A549 (cell line): ENCODE data around the gene ABHD12. TPM values are rescaled to one million over a fixed set of nuclear protein-coding genes. Genes with fewer than 3 reads are reported as not detected.
"Not testable (repeated sequence)": the region's sequence is repeated elsewhere in the genome, so short reads cannot be mapped to it uniquely, and the experiment has no call there.

Source experiments
- ATAC-seq, 2 experiments: fragments of 200-7000 bp in 1 of 2; fragments of >200 bp in 1 of 2; cut with Nextera tagmentation in 1 of 2; cut with Tn5 transposase in 1 of 2; 3 replicates each; pipeline versions ENCODE4 v1.8.0 to v1.9.1; 2018 to 2020; ENCODE audit warnings: mild to moderate bottlenecking in 1 of 2, moderate library complexity in 1 of 2
- CTCF ChIA-PET: fragments of 300-600 bp; sonication (Branson Sonifier 250); formaldehyde crosslinking; extraction: SDS; loops from one replicate; lab custom pipeline; 2021; ENCODE audit warnings: antibody characterized with exemption, inconsistent platforms; lab: Yijun Ruan, JAX
- POLR2A ChIA-PET: fragments of 350-600 bp; formaldehyde crosslinking; extraction: SDS; loops from one replicate; lab custom pipeline; 2021; ENCODE audit warnings: antibody characterized with exemption, inconsistent platforms; lab: Yijun Ruan, JAX
- DNase-seq, 2 experiments: peaks; one replicate each; pipeline versions ENCODE4 v3.0.0 to v3.0.0-alpha.2; 2011 to 2016; ENCODE audit warnings: low read depth in 1 of 2, low spot score in 1 of 2
- FAIRE-seq: peaks from 2 replicates; lab custom pipeline; 2011; peaks lifted over from hg19 to GRCh38; lab: Jason Lieb, UNC
- H3K27ac ChIP-seq, 2 experiments: fragments of >200 bp; sonication (Bioruptor Twin); formaldehyde crosslinking; 3 replicates each; pipeline ENCODE4 v1.5.1; 2016 to 2017
- H3K4me1 ChIP-seq: fragments of >200 bp; sonication (Bioruptor Twin); formaldehyde crosslinking; 3 replicates; pipeline ENCODE4 v1.6.1; 2016
- H3K4me2 ChIP-seq: fragments of >200 bp; sonication (Bioruptor Twin); formaldehyde crosslinking; 3 replicates; pipeline ENCODE4 v1.6.1; 2016
- H3K4me3 ChIP-seq: fragments of >200 bp; sonication (Bioruptor Twin); formaldehyde crosslinking; 3 replicates; pipeline ENCODE4 v1.5.1; 2016
- H3K9me3 ChIP-seq: fragments of >200 bp; sonication (Bioruptor Twin); formaldehyde crosslinking; 3 replicates; pipeline ENCODE4 v1.6.1; 2016
- ATOH8 ChIP-seq: fragments of 250-450 bp; sonication (Bioruptor Pico); IDR thresholded peaks from 2 replicates; pipeline ENCODE4 v1.5.0; 2020; ENCODE audit warnings: low read depth, mild to moderate bottlenecking, moderate library complexity
- BHLHE40 ChIP-seq: IDR thresholded peaks from 2 replicates; pipeline ENCODE4 v1.6.1; 2012; ENCODE audit warnings: low read depth, low read length, inconsistent platforms
- CEBPB ChIP-seq, 2 experiments: fragments of >200 bp in 1 of 2; sonication (Bioruptor Twin) in 1 of 2; formaldehyde crosslinking in 1 of 2; IDR thresholded peaks; 2 replicates each; pipeline ENCODE4 v1.6.1; 2012 to 2016
- GATA3 ChIP-seq: IDR thresholded peaks from 2 replicates; pipeline ENCODE4 v1.6.1; 2012; ENCODE audit warnings: borderline replicate concordance
- HOXA7 ChIP-seq: fragments of 250-450 bp; sonication (Bioruptor Pico); IDR thresholded peaks from 2 replicates; pipeline ENCODE4 v1.5.0; 2020; ENCODE audit warnings: mild to moderate bottlenecking, moderate library complexity
- HOXB13 ChIP-seq: fragments of 250-450 bp; sonication (Bioruptor Pico); IDR thresholded peaks from 2 replicates; pipeline ENCODE4 v1.5.0; 2020; ENCODE audit warnings: low read depth, mild to moderate bottlenecking, moderate library complexity
- MAFK ChIP-seq: fragments of 450-650 bp; IDR thresholded peaks from 2 replicates; pipeline ENCODE4 v1.6.1; 2014; ENCODE audit not compliant: partially characterized antibody
- PHF8 ChIP-seq: fragments of 200-600 bp; sonication (generic); IDR thresholded peaks from 2 replicates; pipeline ENCODE4 v1.6.1; 2016; ENCODE audit warnings: low read depth, mild to moderate bottlenecking, antibody characterized with exemption, moderate library complexity, borderline replicate concordance
- RAD21 ChIP-seq, 2 experiments: fragments of >200 bp in 1 of 2; sonication (Bioruptor Twin) in 1 of 2; formaldehyde crosslinking in 1 of 2; IDR thresholded peaks in 1 of 2; conservative IDR thresholded peaks in 1 of 2; 2 replicates in 1 of 2; 3 replicates in 1 of 2; pipeline ENCODE4 v1.6.1; 2012 to 2018; ENCODE audit warnings: inconsistent platforms in 1 of 2
- SMC3 ChIP-seq: fragments of >200 bp; sonication (Bioruptor Twin); formaldehyde crosslinking; IDR thresholded peaks from 3 replicates; pipeline ENCODE4 v1.6.1; 2018; ENCODE audit warnings: inconsistent platforms
- ZNF302 ChIP-seq: fragments of 250-450 bp; sonication (Bioruptor Pico); IDR thresholded peaks from 2 replicates; pipeline ENCODE4 v1.9.0; 2021; ENCODE audit warnings: inconsistent platforms, mild to moderate bottlenecking, moderate library complexity
- WGBS: methylation state at CpG from one replicate; pipeline ENCODE4 v1.1.6; 2017; ENCODE audit errors: missing lambda C conversion rate; 5-methylcytosine and 5-hydroxymethylcytosine counted together
- polyA plus RNA-seq, 4 experiments: library from polyadenylated mRNA; depleted of rRNA in 3 of 4; stranded (reverse); fragments of >200 nt; fragmentation: RNase III in 1 of 4; extraction: RNeasy Plus Mini Kit Qiagen cat#74134 plus additional on column Dnase treatment in 1 of 4; gene quantifications; 2 replicates in 3 of 4; 3 replicates in 1 of 4; pipeline ENCODE4 v1.2.3, GENCODE V29; 2011 to 2017
- TF ChIP-seq, protein P1 (sequence below): IDR thresholded peaks from 2 replicates; pipeline ENCODE4 v1.6.1; 2012; ENCODE audit warnings: low read depth, borderline replicate concordance
- TF ChIP-seq, protein P2 (sequence below): fragments of >200 bp; sonication (Bioruptor Twin); formaldehyde crosslinking; IDR thresholded peaks from 3 replicates; pipeline ENCODE4 v1.5.1; 2016

ABHD12 gene
- polyA plus RNA-seq, 2 of the 4 experiments (the other 2 are of a cell fraction), result 54.3 to 101 TPM

GRCh38 chr20:25338112-25339023 is 52.3 kb downstream of the ABHD12 start:
- WGBS, result 86% methylated on average over 11 of the region's 11 CpGs
- ChIA-PET CTCF (interaction anchor here (0.8 to 6.3 kb wide), 7 partner anchors 11 to 61 kb away, joined by 3 to 45 read pairs (median 8); no protein-coding TSS in a partner anchor), POLR2A (interaction anchor here (2.1 kb wide), 1 partner anchor 53 kb away, joined by 7 read pairs; the partner anchor contains the start of gene ABHD12)
- peak in 1 of 2 experiments; percentile 35 for DNase-seq
- peaks cover 24% of the 10 kb centered on the region; the same call in 2 of the 3 replicates for H3K4me1 ChIP-seq
- H3K9me3 ChIP-seq, result no peaks in the 10 kb centered on the region
- TF ChIP-seq MAFK (peak; percentile 86), CEBPB (IDR thresholded peaks at IDR 0.05) (no peak), RAD21 (conservative IDR thresholded peaks at IDR 0.05 in 1 of 2, IDR thresholded peaks at IDR 0.05 in 1 of 2) (0 out of 5 replicates have a peak, but pooled peaks of 1 of the 2 experiments have one; percentile 2)
- 0 out of 6 replicates have a peak overlapping the region, but pooled peaks of 1 of the 2 experiments have one; percentile 1 for H3K27ac ChIP-seq
- no peak for FAIRE-seq
- H3K4me2 ChIP-seq, result no peak overlapping the region
- no peak overlapping the region for H3K4me3 ChIP-seq
- peak; percentile 55 to 70; a peak in 4 of 6 replicates for ATAC-seq

- 76% methylated on average over 17 of the region's 17 CpGs for WGBS
Observed at GRCh38 chr20:25336561-25337422, 53.8 kb downstream of the ABHD12 start.

GRCh38 chr20:25334972-25335371 is 55.7 kb downstream of the ABHD12 start:
- H3K4me3 ChIP-seq, DNase-seq, H3K9me3 ChIP-seq, POLR2A ChIA-PET, CTCF ChIA-PET, ATAC-seq, H3K4me2 ChIP-seq, H3K27ac ChIP-seq, FAIRE-seq: not testable (repeated sequence)
- peaks cover 22% of the 10 kb centered on the region; the same call in 2 of the 3 replicates for H3K4me1 ChIP-seq
- 91% methylated on average over 1 of the region's 1 CpG for WGBS

More at GRCh38 chr20:25336561-25337422, 53.8 kb downstream of the ABHD12 start:
- no peak overlapping the region for H3K4me2 ChIP-seq
- CTCF ChIA-PET, result interaction anchor here (0.6 to 6.3 kb wide), 18 partner anchors 9 to 341 kb away, joined by 3 to 45 read pairs (median 4); no protein-coding TSS in a partner anchor
- POLR2A ChIA-PET, result interaction anchor here (2.1 kb wide), 1 partner anchor 54 kb away, joined by 7 read pairs; the partner anchor contains the start of gene ABHD12
- no peak for TF ChIP-seq PHF8
- TF ChIP-seq, protein P1, sequence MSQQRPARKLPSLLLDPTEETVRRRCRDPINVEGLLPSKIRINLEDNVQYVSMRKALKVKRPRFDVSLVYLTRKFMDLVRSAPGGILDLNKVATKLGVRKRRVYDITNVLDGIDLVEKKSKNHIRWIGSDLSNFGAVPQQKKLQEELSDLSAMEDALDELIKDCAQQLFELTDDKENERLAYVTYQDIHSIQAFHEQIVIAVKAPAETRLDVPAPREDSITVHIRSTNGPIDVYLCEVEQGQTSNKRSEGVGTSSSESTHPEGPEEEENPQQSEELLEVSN, result no peak
- TF ChIP-seq CEBPB (IDR thresholded peaks at IDR 0.05), result no peak
- TF ChIP-seq ZNF302 (CRISPR knock-in tag), result no peak
- TF ChIP-seq HOXA7, result no peak
- TF ChIP-seq, protein P2, sequence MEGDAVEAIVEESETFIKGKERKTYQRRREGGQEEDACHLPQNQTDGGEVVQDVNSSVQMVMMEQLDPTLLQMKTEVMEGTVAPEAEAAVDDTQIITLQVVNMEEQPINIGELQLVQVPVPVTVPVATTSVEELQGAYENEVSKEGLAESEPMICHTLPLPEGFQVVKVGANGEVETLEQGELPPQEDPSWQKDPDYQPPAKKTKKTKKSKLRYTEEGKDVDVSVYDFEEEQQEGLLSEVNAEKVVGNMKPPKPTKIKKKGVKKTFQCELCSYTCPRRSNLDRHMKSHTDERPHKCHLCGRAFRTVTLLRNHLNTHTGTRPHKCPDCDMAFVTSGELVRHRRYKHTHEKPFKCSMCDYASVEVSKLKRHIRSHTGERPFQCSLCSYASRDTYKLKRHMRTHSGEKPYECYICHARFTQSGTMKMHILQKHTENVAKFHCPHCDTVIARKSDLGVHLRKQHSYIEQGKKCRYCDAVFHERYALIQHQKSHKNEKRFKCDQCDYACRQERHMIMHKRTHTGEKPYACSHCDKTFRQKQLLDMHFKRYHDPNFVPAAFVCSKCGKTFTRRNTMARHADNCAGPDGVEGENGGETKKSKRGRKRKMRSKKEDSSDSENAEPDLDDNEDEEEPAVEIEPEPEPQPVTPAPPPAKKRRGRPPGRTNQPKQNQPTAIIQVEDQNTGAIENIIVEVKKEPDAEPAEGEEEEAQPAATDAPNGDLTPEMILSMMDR, result peak; percentile 30
- peak; percentile 54 to 73 for TF ChIP-seq RAD21 (conservative IDR thresholded peaks at IDR 0.05 in 1 of 2, IDR thresholded peaks at IDR 0.05 in 1 of 2)
- no peak for TF ChIP-seq GATA3
- TF ChIP-seq ATOH8 (CRISPR knock-in tag), result no peak
- no peak for TF ChIP-seq BHLHE40
- peak; percentile 24; the same call in 1 of the 3 replicates for TF ChIP-seq SMC3
- TF ChIP-seq HOXB13 (CRISPR knock-in tag), result no peak
- peak; percentile 94 for ATAC-seq
- H3K27ac ChIP-seq, result peak overlapping the region in 1 of 2 experiments; percentile 50; a peak in 2 of 6 replicates
- peak; percentile 33 to 71 for DNase-seq
- H3K4me3 ChIP-seq, result no peak overlapping the region
- no peaks in the 10 kb centered on the region for H3K9me3 ChIP-seq
- FAIRE-seq, result no peak
- H3K4me1 ChIP-seq, result peaks cover 24% of the 10 kb centered on the region; the same call in 2 of the 3 replicates
